AML-193 (cell line): ENCODE data around the gene CTPS1.

Experiments
- DNase-seq, 2 experiments: peaks; one replicate each; lab custom pipeline; 2025; lab: John Stamatoyannopoulos, UW

The CTPS1 gene

DNA sequence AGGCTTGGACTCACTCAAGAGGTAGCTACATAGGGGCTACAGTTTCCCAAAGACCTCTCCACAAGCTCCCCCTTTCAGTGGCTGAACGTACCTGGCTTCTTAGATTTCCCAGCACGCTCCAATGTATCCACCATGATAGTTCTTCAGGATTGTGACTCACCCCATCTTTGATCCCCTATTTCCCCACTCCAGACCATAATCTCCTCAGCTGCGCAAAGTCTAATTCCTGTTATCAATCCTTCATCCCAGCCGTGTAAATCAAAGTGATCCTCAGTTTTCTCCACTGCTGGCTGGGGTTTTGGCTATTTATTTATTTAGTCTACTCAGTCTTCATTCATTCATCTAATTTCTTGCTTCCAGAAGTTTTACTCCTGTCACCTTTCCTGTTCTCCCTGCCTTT lies 13.1 kb upstream of the CTPS1 start:
- no peak for DNase-seq

DNA sequence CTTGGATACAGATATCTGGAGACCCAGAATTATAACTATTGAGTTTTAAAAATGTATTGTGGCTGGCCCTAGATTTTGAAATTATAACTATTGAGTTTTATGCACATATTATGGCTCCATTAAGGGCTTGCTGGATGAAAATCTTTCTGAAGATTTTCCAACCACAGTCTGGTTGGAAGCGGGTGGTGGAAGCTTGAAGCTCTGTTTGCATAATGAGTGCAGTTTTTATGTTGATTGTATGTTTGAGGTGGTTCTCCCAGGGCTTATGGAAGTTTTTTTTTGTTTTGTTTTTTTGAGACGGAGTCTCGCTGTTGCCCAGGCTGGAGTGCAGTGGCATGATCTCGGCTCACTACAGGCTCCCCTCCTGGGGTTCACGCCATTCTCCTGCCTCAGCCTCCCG lies 10.1 kb upstream of the CTPS1 start:
- DNase-seq: no peak

DNA sequence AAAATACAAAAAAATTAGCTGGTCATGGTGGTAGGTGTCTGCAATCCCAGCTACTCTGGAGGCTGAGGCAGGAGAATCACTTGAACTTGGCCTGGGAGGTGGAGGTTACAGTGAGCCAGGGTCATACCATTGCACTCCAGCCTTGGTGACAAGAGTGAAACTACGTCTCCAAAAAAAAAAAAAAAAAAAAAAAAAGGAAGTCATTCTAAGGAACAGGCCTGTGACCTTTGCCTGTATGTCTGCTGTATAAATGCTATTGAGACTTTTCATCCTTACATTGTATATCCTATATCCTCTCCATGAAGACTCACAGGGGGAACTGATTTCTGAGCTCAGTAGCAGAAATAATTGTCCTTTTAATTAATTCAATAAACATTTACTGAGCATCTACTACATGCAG lies 7.5 kb upstream of the CTPS1 start:
- peak; percentile 18 to 19 for DNase-seq

DNA sequence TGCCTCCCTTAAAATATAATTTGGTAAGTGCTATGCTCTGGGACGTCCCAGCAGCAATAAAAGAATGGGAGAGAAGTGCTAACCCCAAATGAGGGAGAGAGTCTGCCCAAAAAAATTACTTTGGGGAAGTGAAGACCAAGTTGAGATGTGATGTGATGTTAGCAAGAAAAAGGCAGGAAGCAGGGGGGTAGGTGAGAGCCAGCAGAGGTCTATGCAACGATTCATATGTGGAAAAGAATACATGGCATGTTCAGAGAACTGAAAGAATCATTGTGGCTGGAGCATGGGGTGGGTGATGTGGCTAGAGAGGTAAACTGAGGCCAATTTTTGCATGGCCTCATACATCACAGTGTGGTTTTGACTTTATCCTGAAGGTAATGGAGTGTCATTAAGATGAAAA lies 5.6 kb upstream of the CTPS1 start:
- DNase-seq: peak; percentile 27 to 39

DNA sequence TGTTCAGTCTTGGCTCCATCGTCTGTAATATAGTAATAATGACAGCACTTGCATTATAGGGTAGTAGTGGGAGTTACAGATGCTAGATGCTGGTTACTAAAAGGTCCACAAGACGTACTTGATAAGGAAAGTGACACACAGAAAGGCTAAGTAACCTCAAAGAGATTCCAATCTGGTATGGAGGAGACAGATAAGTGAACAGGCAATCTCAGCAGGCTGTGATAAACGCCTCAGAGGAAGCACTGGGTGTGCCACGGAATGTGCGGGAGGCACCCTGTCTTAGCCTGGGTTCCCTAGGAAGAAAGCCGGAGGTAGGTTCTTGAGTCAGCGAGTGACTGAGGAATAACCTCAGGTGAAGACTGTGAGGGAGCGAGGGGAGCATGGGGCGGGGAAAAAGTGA lies 4.6 kb upstream of the CTPS1 start:
- no peak for DNase-seq

DNA sequence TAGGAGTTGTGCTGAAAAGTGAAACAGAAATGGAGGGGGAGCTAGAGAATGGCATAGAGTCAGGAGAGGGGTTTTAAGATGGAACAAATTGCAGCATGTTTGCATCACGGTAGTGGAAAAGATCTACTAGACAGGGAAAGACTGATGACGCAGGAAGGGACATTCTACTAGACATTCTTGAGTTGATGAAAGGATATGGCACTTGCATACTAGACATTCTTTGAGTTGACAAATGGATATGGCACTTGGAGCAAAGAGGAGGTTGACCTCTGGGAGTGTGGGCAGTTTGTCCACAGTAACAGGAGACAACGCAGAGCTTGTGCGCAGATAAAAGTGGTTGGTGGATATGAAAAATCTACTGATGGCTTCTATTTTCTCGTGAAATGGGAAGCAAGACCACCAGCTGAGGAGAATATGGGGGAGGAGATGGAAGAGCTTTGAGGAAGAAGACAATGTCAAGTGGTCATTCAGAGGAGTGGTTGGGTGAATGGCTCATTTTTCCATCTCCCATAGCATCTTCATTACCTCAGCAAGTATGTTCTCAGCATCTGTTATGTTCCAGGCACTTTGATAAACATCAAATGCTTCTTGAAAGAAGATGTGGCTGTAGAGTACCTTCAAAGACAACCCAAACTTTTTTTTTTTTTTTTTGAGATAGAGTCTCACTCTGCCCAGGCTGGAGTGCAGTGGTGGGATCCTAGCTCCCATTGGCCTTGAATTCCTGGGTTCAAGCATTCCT lies 2.4 kb upstream of the CTPS1 start:
- DNase-seq: no peak

DNA sequence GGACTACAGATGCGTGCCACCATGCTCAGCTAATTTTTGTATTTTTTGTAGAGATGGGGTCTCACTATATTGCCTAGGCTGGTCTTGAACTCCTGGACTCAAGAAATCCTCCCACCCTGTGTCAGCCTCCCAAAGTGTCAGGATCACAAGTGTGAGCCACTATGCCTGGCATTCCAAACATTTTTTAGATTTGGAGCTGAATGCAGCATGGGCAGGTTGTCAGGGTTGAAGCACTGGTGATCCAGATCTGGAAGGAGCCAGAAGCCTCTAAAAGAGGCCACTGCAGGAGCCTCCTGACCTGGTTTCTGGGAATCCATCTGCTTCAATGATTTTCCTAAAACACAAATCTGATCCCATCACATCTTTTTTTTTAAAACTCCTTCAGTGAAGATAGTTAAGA lies 1.8 kb upstream of the CTPS1 start:
- no peak for DNase-seq

DNA sequence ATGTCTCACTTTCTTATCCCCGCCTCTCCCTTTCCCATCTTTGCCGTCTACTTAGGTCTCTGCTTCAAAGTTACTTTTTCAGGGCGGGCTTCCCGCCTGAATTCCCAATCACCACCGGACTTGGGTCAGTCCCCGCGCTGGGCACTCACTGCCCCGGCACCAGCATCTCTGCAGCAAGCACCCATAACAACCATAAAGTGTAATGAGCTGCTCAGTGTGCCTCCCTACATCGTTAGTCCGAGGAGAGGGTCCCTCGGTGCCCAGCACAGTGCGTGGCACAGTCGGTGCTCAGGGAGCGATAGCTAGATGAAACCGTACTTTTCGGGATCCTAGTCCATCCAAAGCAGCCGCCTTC lies 633 bp upstream of the CTPS1 start:
- DNase-seq: no peak

DNA sequence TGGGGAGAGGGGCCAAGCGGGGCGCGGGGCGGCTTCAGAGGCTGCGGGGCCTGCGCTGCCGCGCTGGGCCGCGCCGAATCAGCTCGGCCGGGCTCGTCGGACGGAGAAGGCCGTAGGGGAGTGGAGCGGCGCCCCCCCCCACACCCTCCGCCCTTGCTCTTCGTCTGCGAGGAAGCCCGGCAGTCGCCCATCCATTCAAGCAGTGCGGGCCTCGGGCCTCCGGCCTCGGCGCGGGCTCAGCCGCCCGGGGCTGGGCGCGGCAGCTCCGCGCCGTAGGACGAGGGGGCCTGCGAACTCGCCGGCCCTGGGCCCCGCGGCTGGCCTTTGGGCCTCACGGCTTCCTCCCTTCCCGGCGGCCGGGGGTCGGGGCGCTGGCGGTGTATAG lies 564 bp downstream of the CTPS1 start:
- DNase-seq: no peak

DNA sequence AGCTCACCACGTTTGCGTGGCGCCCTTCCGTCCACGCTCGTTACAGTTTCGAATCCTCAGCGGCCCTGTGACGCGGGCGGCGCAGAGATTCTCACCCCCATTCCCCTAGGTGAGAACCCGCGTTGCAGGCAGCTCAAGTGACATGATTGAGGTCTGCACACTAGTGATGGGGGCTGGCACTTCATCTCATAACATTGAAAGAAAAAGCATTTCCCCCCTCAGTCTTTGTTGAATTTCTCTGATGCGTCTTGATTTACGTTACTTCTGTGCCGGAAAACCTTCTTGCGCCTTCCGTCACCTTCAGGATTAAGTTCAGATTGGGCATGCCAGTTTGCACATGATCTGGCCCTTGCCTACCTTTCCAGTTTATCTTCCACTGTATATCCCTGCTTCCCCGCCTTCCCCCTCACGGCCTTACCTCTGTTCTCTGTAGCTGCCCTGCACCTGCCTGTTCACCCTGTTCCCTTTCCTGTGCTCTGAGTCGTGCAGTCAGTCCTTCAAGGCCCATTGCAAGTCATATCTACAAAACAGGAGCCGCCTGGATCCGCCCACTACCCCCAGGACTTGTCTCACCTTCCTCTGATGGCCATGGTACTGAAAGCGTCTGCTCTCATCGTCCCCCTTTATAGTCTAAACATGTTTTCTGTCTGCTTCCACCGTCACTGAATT lies 1.1 kb downstream of the CTPS1 start:
- DNase-seq: peak in 1 of 2 experiments; percentile 6

DNA sequence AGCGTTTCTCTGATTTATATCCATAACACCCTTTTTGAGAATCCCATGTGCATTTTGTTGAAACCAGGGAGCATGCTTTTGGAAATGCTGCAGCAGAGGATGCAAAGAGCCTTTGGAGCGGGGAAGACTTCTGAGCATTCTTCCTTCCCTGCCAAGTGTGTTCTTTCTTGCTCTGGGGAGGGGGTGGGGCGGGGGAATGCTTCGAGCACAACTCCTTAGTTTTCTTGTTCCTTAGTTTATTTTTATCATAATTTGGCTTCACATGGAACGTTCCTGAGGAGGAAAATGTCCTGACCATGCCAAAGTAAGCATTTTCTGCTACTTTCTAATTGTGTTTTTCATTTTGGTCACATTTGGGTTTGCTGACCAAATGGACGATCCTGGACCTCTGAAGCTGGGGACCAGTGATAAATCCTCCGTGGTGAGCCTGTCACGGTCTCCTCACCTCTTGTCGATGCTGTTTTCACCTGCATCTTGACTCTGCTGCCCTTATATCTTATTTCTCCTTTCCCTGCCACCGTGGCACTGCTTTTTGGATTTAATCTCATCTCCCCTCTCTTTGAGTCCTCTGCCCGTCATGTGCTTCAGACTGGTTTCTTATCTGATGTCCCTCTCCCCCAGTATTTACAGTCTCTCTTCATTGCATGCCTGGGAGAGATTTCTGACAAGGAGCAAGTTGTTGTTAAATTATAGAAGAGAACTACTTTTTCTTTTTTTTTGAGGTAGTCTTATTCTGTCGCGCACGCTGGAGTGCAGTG lies 2.4 kb downstream of the CTPS1 start:
- no peak for DNase-seq

DNA sequence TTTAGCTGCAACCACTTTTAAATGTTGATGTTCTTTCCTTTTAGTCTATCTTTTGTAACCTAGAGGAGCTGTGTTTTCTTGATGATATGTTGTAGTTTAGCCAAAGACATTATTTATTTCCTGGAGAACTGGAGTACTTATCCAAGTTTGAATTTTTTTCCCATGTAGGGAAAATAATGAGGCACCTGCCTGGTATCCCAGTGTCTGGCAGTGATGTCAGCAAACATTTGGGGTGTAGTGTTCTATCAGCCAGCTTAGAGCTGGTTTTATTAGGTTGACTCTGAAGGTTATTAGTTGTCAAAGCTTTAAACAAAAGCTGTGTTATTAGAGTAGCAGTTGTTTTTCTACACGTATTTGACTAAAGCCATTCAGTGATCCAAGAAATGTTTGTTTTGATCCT lies 3.2 kb downstream of the CTPS1 start:
- no peak for DNase-seq

DNA sequence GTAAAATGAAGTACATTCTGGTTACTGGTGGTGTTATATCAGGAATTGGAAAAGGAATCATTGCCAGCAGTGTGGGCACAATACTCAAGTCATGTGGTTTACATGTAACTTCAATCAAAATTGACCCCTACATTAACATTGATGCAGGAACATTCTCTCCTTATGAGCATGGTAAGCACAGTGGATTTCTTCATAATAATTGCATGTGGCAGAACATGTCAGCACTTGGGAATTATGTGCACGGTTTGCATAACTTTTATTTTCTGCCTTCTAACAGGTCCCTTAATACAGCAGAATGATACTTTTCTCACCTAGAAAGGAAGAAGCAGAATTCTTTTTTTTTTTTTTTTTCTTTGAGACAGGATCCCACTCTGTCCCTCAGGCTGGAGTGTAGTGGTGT lies 3.8 kb downstream of the CTPS1 start:
- DNase-seq: no peak

DNA sequence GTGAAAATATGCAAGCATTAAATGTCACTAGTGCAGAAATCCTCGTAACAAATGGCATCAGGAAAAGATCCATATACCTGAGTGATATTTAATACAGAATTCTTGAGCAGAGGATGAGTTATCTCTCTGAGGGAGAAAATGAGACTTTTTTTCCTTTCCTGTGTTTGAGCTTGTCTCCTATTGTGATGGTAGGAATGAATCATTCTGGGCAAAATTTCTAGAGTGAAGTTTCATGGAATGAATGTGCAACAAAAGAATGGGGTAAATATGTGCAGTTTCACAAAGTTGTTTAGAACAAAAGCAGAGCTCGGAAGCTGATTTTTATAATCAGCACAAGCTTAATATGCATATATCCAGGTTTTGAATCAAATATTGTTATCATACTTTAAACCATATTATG lies 4.6 kb downstream of the CTPS1 start:
- no peak for DNase-seq

DNA sequence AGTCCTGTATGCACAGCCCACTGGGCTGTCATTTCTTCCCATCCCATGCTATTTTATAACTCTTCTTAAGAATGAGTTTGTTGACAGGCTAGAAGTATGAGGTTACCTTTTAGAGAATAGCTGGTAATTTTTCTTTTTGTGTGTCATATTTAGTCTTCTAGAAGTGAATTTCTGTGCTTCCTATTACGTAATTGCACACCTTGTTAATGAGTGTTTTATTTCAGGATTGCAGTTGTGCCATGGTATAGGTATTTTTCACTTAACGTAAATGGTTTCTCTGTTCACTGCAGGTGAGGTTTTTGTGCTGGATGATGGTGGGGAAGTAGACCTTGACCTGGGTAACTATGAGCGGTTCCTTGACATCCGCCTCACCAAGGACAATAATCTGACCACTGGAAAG lies 5.0 kb downstream of the CTPS1 start:
- no peak for DNase-seq

DNA sequence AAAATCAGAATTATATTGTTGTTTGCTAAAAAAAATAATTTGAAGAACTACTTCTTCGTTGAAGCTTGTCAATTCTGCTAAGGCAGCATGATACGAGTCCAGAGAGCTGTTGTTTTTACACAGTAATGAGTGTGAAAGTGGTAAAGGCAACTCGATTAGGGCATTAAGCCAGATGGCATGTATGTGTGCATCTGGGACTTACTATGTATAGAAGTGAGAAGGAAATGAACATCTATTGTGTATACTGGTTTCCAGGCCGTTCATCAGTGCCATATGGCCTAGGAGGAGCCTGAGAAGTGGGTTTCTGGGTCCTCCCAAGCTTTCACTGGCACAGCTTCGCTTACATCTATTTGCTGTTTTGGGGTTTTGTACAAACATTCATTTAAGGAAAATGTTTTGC lies 5.7 kb downstream of the CTPS1 start:
- no peak for DNase-seq

DNA sequence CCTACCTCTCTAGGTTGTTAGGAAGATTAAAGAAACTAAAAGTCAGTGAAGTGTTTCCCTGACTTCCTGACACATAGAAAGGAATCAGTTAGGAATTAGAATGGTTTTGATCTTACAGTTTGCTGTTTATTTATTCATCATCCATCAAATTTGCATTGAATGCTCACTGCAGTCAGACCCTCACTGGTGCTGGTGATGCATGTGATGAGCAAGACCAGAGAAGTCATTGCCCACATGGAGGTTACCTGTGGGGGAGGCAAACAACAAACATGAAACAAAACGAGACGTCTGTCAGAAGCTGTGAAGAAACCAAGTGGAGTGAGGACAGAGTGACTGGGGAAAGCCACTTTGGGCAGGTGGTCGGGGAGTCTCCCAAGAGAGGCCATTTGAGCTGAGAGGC lies 6.4 kb downstream of the CTPS1 start:
- DNase-seq: no peak

DNA sequence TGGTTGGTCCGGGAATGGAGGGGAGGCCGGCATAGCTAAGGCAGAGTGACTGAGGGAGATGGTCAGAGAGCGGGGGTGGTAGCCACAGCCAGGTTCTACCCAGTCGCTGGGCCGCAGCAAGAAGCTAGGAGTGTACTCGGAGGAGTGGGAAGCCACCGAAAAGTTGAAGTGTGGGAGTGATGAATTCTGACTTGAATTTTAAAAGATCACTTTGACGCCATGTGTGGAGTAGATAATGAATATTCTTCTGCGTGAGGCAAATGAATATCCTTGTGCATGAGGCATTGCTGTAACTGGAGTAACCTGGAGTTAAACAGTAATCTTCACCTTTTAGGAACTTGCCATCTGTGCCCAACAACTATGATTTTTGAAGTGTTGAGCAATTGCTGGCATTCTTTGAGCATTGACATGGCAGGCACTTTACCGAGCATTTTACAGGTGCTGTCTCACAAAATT lies 6.9 kb downstream of the CTPS1 start:
- no peak for DNase-seq

DNA sequence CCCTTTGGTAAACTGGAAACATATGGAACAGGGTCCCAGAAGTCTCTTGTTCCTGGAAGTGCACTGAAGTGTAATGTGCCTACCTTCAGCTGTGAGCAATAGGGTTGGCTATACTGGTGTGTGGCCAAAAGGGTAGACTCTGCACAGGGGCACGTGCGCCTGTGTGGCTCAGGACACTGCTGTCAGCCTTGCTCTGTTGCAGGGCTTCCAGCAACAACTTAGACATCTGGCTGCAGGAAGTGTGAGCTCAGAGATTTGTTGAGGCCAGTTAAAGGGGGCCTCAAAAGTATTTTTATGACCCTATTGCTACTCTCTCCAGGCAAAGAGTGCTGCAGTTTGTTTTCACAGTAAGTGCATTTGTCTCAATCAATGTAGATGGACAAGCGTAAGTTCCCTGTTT lies 7.5 kb downstream of the CTPS1 start:
- DNase-seq: no peak

DNA sequence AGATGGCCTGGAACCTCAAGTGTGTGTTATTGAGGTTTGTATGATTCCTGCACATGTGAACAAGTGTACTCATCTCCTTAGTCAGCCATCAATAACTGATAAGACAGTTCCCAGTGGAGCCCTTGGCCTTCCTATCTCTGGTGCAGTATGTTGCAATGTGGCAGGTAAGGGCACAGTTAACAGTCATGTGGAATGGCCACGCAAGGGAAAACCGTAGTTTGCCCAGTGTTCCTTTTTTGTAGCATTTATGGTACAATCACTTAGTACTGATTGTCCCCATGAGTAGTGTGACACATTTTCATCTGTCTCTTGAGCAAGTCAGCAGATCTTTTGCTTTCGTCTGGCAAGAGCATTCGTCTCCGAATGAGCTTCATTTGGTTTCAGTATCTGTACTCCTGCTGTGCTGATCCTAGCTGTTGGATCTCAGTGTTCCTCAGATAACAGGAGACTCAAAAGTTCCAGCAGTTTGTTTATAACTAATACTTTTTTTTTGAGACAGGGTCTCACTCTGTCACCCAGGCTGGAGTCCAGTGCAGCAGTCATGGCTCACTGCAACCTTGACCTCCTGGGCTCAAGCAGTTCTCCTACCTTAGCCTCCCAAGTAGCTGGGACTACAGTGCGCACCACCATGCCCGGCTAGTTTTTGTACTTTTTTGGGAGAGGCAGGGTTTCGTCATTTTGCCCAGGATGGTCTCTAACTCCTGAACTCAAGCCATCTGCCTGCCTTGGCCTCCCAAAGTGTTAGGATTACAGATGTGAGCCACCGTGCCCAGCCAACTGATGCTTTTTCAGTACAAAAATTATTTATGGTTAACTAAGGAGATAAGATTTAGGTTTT lies 8.2 kb downstream of the CTPS1 start:
- no peak for DNase-seq

DNA sequence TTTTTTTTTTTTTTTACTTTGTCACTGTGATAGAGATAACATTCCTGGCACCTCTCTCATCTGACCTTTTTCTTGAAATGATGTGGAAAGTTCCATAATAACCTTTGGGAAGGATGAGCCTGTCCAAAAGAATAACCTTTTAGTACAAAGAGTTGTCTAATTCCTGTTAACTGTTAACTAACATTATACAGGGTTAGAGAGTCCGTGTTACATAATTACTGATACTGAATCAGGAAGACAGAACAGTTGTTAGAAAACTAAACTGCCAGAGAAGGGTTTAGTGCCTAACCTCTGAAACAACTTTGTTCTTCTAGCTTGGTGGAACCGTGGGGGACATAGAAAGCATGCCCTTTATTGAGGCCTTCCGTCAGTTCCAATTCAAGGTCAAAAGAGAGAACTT lies 8.8 kb downstream of the CTPS1 start:
- DNase-seq: no peak

DNA sequence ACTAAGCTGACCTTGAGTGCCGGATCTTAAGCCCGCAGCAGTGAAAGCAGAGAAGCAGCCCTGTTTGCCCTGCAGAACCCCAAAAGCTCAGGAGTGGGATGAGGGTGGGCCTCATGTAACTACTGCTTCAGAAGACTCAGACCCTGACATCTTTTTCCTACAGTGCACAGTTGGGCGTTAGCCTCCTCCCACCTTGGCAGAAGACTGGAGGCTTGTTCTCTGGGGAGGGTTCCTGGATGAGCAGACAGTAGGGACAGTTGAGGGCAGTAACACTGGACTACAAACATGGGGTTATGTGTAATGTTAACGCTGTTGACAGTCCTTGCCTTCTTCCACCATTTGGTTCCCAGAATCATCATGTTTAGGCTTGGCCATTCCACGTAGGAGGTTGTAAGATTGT lies 9.6 kb downstream of the CTPS1 start:
- no peak for DNase-seq
